Midbrain (tissue), 1 donor: ENCODE data around the gene MYH14.
"Not testable (repeated sequence)": the region's sequence is repeated elsewhere in the genome, so short reads cannot be mapped to it uniquely, and the experiment has no call there.

Source experiments
- DNase-seq: peaks from one replicate; lab custom pipeline; 2025; lab: John Stamatoyannopoulos, UW

Gene MYH14

GRCh38 chr19:50224986-50225747, 21.7 kb downstream of the MYH14 start:
- peak; percentile 14 for DNase-seq

GRCh38 chr19:50226536-50226935, 23.1 kb downstream of the MYH14 start:
- DNase-seq: no peak

DNA sequence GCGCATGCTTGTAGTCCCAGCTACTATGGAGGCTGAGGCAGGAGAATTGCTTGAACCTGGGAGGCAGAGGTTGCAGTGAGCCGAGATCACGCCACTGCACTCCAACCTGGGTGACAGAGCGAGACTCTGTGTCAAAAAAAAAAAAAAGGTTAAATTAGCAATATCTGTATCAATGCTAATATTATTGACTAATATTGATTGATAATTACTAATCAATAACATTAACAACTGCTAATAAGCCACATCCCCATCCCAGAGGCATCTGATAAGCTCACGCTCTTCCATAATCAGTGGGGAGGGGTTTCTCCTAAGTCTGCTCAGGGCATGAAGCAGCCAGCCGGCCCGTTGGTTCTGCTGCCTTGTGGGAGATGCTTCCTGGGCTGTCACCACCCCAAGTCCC, 24.7 kb downstream of the MYH14 start:
- not testable (repeated sequence) for DNase-seq

GRCh38 chr19:50230379-50231351, 27.2 kb downstream of the MYH14 start:
- no peak for DNase-seq

- DNase-seq: not testable (repeated sequence)
Measured at GRCh38 chr19:50231417-50231816, 28.0 kb downstream of the MYH14 start.

DNA sequence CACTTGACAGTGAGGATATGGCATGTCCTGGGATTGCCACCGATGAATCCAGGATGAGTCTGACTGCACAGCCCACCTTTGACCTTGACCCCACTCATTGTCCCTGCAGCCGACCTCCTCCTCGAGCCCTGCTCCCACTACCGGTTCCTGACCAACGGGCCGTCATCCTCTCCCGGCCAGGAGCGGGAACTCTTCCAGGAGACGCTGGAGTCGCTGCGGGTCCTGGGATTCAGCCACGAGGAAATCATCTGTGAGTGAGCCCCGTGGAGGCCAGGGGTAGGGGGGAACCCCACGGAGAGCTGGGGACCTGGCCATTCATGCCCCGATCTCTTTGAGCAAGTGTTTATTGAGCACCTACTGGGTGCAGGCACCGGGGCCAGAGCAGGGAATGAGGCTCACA, 28.4 kb downstream of the MYH14 start:
- no peak for DNase-seq

DNA sequence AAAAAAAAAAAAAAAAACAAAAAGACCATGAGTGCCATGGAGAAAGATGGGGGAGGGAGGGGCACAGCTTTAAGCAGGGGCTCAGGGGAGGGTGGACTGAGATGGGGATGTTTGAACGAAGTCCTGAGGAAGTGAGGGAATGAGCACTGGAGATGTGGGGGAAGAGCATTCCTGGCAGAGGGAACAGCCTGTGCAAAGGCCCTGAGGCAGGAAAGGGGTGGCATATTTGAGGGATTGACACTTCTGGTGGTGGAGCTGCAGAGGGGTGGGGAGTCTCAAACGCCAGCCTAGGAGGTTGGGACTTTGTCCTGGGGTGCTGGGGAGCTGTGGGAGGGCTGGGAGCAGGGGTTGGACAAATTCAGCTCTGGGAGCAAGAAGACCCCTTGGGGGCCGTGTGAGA, 29.2 kb downstream of the MYH14 start:
- no peak for DNase-seq

GRCh38 chr19:50233308-50233910, 30.0 kb downstream of the MYH14 start:
- no peak for DNase-seq

GRCh38 chr19:50237493-50237892, 34.1 kb downstream of the MYH14 start:
- not testable (repeated sequence) for DNase-seq

DNA sequence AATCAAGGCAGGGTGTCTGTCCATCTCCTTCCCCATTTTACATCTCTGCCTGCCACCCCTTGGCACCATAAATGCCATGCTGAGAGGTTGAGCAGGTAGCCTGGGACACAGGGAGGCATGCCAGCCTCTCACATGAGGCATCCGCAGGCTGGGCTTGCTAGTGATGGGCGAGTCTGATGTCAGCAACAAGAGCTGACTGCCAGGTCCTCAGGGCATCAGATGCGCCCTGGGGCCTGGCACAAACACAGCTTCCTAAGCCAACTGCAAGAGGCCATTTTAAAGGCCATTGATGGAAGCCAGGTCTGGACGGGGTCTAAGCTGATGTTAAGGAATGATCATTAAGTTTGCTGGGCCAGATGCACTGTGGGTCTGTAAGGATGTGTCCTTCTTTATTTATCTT, 34.6 kb downstream of the MYH14 start:
- DNase-seq: no peak

DNA sequence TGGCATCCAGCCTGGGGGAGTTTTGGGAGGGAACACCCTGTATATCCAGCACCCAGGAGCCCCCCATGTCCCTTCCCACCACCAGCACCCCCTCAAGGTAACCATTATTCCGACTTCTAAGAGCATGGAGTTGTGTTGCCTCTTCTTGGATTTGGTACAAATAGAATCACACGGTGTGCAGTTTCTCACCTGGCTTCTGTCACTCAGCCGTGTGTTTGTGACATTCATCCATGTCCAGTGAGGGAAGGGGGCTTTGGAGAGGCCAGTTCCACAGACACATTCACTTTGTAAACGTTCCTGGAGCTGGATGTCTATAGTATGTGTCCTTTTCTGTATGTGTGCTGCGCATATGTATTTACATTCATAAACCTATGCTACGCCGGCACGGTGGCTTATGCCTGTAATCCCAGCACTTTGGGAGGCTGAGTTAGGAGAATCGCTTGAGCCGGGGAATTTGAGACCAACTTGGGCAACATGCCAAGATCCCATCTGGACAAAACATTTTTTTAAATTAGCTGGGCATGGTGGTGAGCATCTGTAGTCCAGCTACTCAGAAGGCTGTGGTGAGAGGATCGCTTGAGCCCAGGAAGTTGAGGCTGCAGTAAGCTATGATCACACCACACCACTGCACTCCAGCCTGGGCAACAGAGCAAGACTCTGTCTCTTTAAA, 36.6 kb downstream of the MYH14 start:
- DNase-seq: no peak

DNA sequence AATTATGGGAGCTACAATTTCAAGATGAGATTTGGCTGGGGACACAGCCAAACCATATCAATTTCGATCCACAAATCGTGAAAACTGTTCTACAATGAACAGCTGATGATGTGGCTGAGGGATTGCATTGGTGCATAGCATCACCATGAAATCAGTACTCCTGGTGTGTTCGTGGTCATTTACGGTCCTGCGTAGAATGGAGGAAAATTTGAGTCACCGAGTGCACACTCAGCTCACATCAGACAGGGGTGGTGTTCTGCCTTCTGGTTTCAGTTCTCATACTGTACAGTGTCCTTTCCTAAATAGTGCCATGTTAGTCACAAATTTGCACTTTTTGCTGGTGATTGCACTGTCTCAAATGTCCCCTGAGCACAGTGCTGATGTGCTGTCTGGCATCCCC, 39.2 kb downstream of the MYH14 start:
- DNase-seq: no peak

- DNase-seq: no peak
Measured at GRCh38 chr19:50244695-50245094, 41.3 kb downstream of the MYH14 start.

- no peak for DNase-seq
Measured at GRCh38 chr19:50248413-50248812, 45.0 kb downstream of the MYH14 start.

DNA sequence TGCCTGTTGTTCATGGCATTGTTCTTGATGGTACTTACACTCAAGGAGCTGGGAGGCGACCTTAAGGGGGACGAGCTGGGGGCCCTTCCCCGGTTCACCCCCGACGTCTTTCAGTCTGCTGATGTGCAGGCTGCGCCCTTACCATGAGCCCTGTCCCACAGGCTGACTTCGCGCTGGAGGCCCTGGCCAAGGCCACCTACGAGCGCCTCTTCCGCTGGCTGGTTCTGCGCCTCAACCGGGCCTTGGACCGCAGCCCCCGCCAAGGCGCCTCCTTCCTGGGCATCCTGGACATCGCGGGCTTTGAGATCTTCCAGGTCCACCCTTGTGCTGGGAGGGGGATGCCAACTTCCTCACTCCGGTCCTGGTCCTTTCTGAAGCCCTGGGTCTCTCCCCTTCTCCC, 45.4 kb downstream of the MYH14 start:
- no peak for DNase-seq

DNA sequence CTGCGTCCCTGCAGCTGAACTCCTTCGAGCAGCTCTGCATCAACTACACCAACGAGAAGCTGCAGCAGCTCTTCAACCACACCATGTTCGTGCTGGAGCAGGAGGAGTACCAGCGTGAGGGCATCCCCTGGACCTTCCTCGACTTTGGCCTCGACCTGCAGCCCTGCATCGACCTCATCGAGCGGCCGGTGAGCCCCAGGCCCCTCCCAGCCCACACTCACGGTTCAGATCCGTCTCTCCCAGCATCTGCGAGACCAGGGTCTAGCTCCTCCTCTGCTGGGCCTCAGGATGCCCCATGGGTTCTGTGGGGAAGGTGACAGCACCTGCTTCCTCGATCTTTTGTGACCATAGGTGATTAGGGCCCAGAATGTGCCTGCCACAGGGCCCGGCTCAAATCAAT, 46.2 kb downstream of the MYH14 start:
- no peak for DNase-seq

GRCh38 chr19:50250450-50251136, 47.2 kb downstream of the MYH14 start:
- no peak for DNase-seq

GRCh38 chr19:50252111-50252886, 48.9 kb downstream of the MYH14 start:
- peak; percentile 13 for DNase-seq

DNA sequence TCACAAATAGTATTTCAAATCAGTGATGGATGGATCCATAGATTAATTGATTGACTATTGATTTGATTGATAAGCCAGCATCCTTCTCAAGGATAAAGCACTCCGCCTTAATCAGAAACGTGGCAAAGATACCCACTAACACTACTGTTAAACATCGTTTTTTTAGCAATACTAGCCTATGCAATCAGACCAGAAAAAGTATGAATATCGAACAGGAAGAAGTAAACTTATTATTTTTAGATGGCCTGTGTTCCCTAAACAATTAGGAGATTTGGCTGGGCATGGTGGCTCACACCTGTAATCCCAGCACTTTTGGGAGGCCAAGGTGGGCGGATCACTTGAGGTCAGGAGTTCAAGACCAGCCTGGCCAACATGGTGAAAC, 49.5 kb downstream of the MYH14 start:
- DNase-seq: no peak

DNA sequence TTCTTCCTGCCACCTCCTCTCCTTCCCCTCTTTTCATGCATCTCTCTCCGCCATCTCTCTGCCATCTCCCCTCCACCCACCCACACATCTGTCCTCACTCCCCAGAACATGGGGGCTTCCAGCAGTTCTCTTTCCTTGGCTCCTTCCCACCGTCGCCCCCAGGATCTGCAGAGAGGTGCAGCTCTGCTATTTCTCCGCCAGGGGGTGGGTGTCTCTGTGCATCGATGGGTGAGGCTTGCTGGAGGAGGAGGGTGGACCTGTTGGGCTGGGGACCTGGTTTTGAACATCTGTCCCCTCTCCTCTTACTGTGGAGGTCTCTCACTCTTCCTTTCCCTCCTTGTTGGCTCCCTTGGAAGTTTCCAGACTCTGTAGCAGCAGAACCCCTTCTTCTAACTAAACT, 51.7 kb downstream of the MYH14 start:
- no peak for DNase-seq

DNA sequence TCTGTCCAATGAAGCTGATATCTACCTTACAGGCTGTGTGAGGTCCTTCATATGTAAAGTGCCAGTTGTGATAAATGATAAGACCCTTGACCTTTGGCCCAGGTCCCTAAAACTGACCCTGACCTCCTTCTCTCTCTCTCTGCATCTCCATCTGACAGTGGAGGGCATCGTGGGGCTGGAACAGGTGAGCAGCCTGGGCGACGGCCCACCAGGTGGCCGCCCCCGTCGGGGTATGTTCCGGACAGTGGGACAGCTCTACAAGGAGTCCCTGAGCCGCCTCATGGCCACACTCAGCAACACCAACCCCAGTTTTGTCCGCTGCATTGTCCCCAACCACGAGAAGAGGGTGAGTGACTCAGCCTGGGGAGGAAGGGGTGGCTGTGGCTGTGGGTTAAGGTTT, 53.7 kb downstream of the MYH14 start:
- DNase-seq: no peak
